ENCODE measurements around the gene ENO2.

DNA sequence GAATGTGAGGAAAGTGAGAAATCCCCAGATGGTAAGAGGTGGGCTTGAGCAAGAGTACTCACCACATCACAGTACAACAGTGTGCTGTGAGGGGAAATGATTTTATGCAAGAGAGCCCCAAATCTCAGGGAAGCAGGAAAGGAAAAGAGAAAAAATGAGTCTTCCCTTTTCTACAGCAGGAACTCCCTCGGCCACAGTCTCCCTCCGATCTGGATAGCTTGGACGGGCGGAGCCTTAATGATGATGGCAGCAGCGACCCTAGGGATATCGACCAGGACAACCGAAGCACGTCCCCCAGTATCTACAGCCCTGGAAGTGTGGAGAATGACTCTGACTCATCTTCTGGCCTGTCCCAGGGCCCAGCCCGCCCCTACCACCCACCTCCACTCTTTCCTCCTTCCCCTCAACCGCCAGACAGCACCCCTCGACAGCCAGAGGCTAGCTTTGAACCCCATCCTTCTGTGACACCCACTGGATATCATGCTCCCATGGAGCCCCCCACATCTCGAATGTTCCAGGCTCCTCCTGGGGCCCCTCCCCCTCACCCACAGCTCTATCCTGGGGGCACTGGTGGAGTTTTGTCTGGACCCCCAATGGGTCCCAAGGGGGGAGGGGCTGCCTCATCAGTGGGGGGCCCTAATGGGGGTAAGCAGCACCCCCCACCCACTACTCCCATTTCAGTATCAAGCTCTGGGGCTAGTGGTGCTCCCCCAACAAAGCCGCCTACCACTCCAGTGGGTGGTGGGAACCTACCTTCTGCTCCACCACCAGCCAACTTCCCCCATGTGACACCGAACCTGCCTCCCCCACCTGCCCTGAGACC lies 21.2 kb downstream of the ENO2 start:
- TF ChIP-seq, protein P1, sequence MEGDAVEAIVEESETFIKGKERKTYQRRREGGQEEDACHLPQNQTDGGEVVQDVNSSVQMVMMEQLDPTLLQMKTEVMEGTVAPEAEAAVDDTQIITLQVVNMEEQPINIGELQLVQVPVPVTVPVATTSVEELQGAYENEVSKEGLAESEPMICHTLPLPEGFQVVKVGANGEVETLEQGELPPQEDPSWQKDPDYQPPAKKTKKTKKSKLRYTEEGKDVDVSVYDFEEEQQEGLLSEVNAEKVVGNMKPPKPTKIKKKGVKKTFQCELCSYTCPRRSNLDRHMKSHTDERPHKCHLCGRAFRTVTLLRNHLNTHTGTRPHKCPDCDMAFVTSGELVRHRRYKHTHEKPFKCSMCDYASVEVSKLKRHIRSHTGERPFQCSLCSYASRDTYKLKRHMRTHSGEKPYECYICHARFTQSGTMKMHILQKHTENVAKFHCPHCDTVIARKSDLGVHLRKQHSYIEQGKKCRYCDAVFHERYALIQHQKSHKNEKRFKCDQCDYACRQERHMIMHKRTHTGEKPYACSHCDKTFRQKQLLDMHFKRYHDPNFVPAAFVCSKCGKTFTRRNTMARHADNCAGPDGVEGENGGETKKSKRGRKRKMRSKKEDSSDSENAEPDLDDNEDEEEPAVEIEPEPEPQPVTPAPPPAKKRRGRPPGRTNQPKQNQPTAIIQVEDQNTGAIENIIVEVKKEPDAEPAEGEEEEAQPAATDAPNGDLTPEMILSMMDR (IDR thresholded peaks at IDR 0.05; ENCODE audit: low read length), result no peak
- TF ChIP-seq EZH2 (optimal IDR thresholded peaks at IDR 0.05; ENCODE audit: low read depth, low read length), result no peak

Measured in MM.1S (cell line).